A549 (cell line): Measurements from ENCODE around the gene COQ7. TPM values are rescaled to one million over a fixed set of nuclear protein-coding genes. Genes with fewer than 3 reads are reported as not detected.
A peak's percentile ranks its signal among the peaks of the same experiment; 100 is the strongest.

Source experiments
- ATAC-seq, 2 experiments: fragments of 200-7000 bp in 1 of 2; fragments of >200 bp in 1 of 2; cut with Nextera tagmentation in 1 of 2; cut with Tn5 transposase in 1 of 2; 3 replicates each; pipeline versions ENCODE4 v1.8.0 to v1.9.1; 2018 to 2020; ENCODE audit warnings: mild to moderate bottlenecking in 1 of 2, moderate library complexity in 1 of 2
- CTCF ChIA-PET: fragments of 300-600 bp; sonication (Branson Sonifier 250); formaldehyde crosslinking; extraction: SDS; loops from one replicate; lab custom pipeline; 2021; ENCODE audit warnings: antibody characterized with exemption, inconsistent platforms; lab: Yijun Ruan, JAX
- POLR2A ChIA-PET: fragments of 350-600 bp; formaldehyde crosslinking; extraction: SDS; loops from one replicate; lab custom pipeline; 2021; ENCODE audit warnings: antibody characterized with exemption, inconsistent platforms; lab: Yijun Ruan, JAX
- DNase-seq, 2 experiments: peaks; one replicate each; pipeline versions ENCODE4 v3.0.0 to v3.0.0-alpha.2; 2011 to 2016; ENCODE audit warnings: low read depth in 1 of 2, low spot score in 1 of 2
- FAIRE-seq: peaks from 2 replicates; lab custom pipeline; 2011; peaks lifted over from hg19 to GRCh38; lab: Jason Lieb, UNC
- H3K27ac ChIP-seq, 2 experiments: fragments of >200 bp; sonication (Bioruptor Twin); formaldehyde crosslinking; 3 replicates each; pipeline ENCODE4 v1.5.1; 2016 to 2017
- H3K4me1 ChIP-seq: fragments of >200 bp; sonication (Bioruptor Twin); formaldehyde crosslinking; 3 replicates; pipeline ENCODE4 v1.6.1; 2016
- H3K4me2 ChIP-seq: fragments of >200 bp; sonication (Bioruptor Twin); formaldehyde crosslinking; 3 replicates; pipeline ENCODE4 v1.6.1; 2016
- H3K4me3 ChIP-seq: fragments of >200 bp; sonication (Bioruptor Twin); formaldehyde crosslinking; 3 replicates; pipeline ENCODE4 v1.5.1; 2016
- H3K9me3 ChIP-seq: fragments of >200 bp; sonication (Bioruptor Twin); formaldehyde crosslinking; 3 replicates; pipeline ENCODE4 v1.6.1; 2016
- BHLHE40 ChIP-seq: IDR thresholded peaks from 2 replicates; pipeline ENCODE4 v1.6.1; 2012; ENCODE audit warnings: low read depth, low read length, inconsistent platforms
- CBX2 ChIP-seq: fragments of 200-600 bp; sonication (generic); IDR thresholded peaks from 2 replicates; pipeline ENCODE4 v1.6.1; 2016; ENCODE audit warnings: low read depth, mild to moderate bottlenecking, borderline replicate concordance
- CEBPB ChIP-seq, 2 experiments: fragments of >200 bp in 1 of 2; sonication (Bioruptor Twin) in 1 of 2; formaldehyde crosslinking in 1 of 2; IDR thresholded peaks; 2 replicates each; pipeline ENCODE4 v1.6.1; 2012 to 2016
- CHD4 ChIP-seq: fragments of 200-600 bp; sonication (generic); IDR thresholded peaks from 2 replicates; pipeline ENCODE4 v1.6.1; 2016; ENCODE audit warnings: antibody characterized with exemption, mild to moderate bottlenecking, borderline replicate concordance
- CTCF ChIP-seq: fragments of >200 bp; sonication (Bioruptor Twin); formaldehyde crosslinking; IDR thresholded peaks from 3 replicates; pipeline ENCODE4 v1.5.1; 2016
- ELK1 ChIP-seq: fragments of 150-350 bp; IDR thresholded peaks from 2 replicates; pipeline ENCODE4 v1.6.1; 2014; ENCODE audit warnings: low read depth, mild to moderate bottlenecking, low read length
- EP300 ChIP-seq, 2 experiments: fragments of >200 bp; sonication (Bioruptor Twin); formaldehyde crosslinking; IDR thresholded peaks; 2 replicates in 1 of 2; 3 replicates in 1 of 2; pipeline ENCODE4 v1.6.1; 2016 to 2017
- FOSB ChIP-seq: fragments of 250-450 bp; sonication (Bioruptor Pico); IDR thresholded peaks from 2 replicates; pipeline ENCODE4 v1.5.0; 2020; ENCODE audit warnings: mild to moderate bottlenecking, moderate library complexity
- FOXS1 ChIP-seq: fragments of 250-450 bp; sonication (Bioruptor Pico); IDR thresholded peaks from 2 replicates; pipeline ENCODE4 v1.5.0; 2020; ENCODE audit warnings: mild to moderate bottlenecking, moderate library complexity
- GATA3 ChIP-seq: IDR thresholded peaks from 2 replicates; pipeline ENCODE4 v1.6.1; 2012; ENCODE audit warnings: borderline replicate concordance
- HDAC2 ChIP-seq: fragments of 200-600 bp; sonication (generic); IDR thresholded peaks from 2 replicates; pipeline ENCODE4 v1.6.1; 2016
- HEYL ChIP-seq: fragments of 250-450 bp; sonication (Bioruptor Pico); IDR thresholded peaks from 2 replicates; pipeline ENCODE4 v1.8.0; 2021; ENCODE audit warnings: mild to moderate bottlenecking, moderate library complexity
- HOXA7 ChIP-seq: fragments of 250-450 bp; sonication (Bioruptor Pico); IDR thresholded peaks from 2 replicates; pipeline ENCODE4 v1.5.0; 2020; ENCODE audit warnings: mild to moderate bottlenecking, moderate library complexity
- JUN ChIP-seq, 2 experiments: fragments of >200 bp; sonication (Bioruptor Twin); formaldehyde crosslinking; IDR thresholded peaks; 2 replicates in 1 of 2; 3 replicates in 1 of 2; pipeline ENCODE4 v1.6.1; 2016 to 2017
- MAFK ChIP-seq: fragments of 450-650 bp; IDR thresholded peaks from 2 replicates; pipeline ENCODE4 v1.6.1; 2014; ENCODE audit not compliant: partially characterized antibody
- MAX ChIP-seq: IDR thresholded peaks from 2 replicates; pipeline ENCODE4 v1.6.1; 2012
- MYC ChIP-seq: IDR thresholded peaks from 2 replicates; pipeline ENCODE4 v1.6.1; 2012; ENCODE audit warnings: mild to moderate bottlenecking, inconsistent platforms, low read length, improper control_type of control experiment, borderline replicate concordance
- NR3C1 ChIP-seq: fragments of >200 bp; sonication (Bioruptor Twin); formaldehyde crosslinking; IDR thresholded peaks from 3 replicates; pipeline ENCODE4 v1.6.1; 2017
- RAD21 ChIP-seq, 2 experiments: fragments of >200 bp in 1 of 2; sonication (Bioruptor Twin) in 1 of 2; formaldehyde crosslinking in 1 of 2; IDR thresholded peaks in 1 of 2; conservative IDR thresholded peaks in 1 of 2; 2 replicates in 1 of 2; 3 replicates in 1 of 2; pipeline ENCODE4 v1.6.1; 2012 to 2018; ENCODE audit warnings: inconsistent platforms in 1 of 2
- RCOR1 ChIP-seq: fragments of 150-350 bp; IDR thresholded peaks from 2 replicates; pipeline ENCODE4 v1.6.1; 2014; ENCODE audit warnings: antibody characterized with exemption, low read length, low read depth
- SMC3 ChIP-seq: fragments of >200 bp; sonication (Bioruptor Twin); formaldehyde crosslinking; IDR thresholded peaks from 3 replicates; pipeline ENCODE4 v1.6.1; 2018; ENCODE audit warnings: inconsistent platforms
- TP53 ChIP-seq: fragments of 250-450 bp; sonication (Bioruptor Pico); IDR thresholded peaks from 2 replicates; pipeline ENCODE4 v1.5.0; 2021; ENCODE audit warnings: mild to moderate bottlenecking, moderate library complexity
- USF2 ChIP-seq: fragments of 450-650 bp; IDR thresholded peaks from 2 replicates; pipeline ENCODE4 v1.6.1; 2014; ENCODE audit warnings: antibody characterized with exemption
- ZC3H11A ChIP-seq: fragments of 450-650 bp; IDR thresholded peaks from 2 replicates; pipeline ENCODE4 v1.6.1; 2014; ENCODE audit warnings: antibody characterized with exemption, mild to moderate bottlenecking
- ZFP36 ChIP-seq: fragments of 450-650 bp; IDR thresholded peaks from 2 replicates; pipeline ENCODE4 v1.6.1; 2014; ENCODE audit warnings: borderline replicate concordance; ENCODE audit not compliant: partially characterized antibody
- WGBS: methylation state at CpG from one replicate; pipeline ENCODE4 v1.1.6; 2017; ENCODE audit errors: missing lambda C conversion rate; 5-methylcytosine and 5-hydroxymethylcytosine counted together
- polyA plus RNA-seq, 4 experiments: library from polyadenylated mRNA; depleted of rRNA in 3 of 4; stranded (reverse); fragments of >200 nt; fragmentation: RNase III in 1 of 4; extraction: RNeasy Plus Mini Kit Qiagen cat#74134 plus additional on column Dnase treatment in 1 of 4; gene quantifications; 2 replicates in 3 of 4; 3 replicates in 1 of 4; pipeline ENCODE4 v1.2.3, GENCODE V29; 2011 to 2017
- TF ChIP-seq, protein P1 (sequence below): IDR thresholded peaks from 2 replicates; pipeline ENCODE4 v1.6.1; 2012
- TF ChIP-seq, protein P2 (sequence below): IDR thresholded peaks from 2 replicates; pipeline ENCODE4 v1.6.1; 2012; ENCODE audit warnings: low read depth, borderline replicate concordance

COQ7 gene
- polyA plus RNA-seq, 2 of the 4 experiments (the other 2 are of a cell fraction), result 16.3 to 23.8 TPM

- CTCF ChIA-PET, result interaction anchor here (0.6 to 4.9 kb wide), 23 partner anchors 8 to 793 kb away, joined by 3 to 34 read pairs (median 5); partner anchors contain the start of gene ITPRIPL2
- peak overlapping the region; percentile 73 to 87; a peak in 5 of 6 replicates for H3K27ac ChIP-seq
- DNase-seq, result no peak
- TF ChIP-seq MAFK (peak; percentile 18), ZC3H11A (no peak), BHLHE40 (no peak), FOSB (CRISPR knock-in tag) (no peak), HDAC2 (no peak)
- TF ChIP-seq, all 56 proteins: peak for 1
- Histone ChIP-seq H3K4me1 (peaks cover 38% of the 10 kb centered on the region), H3K4me3 (no peak overlapping the region), H3K4me2 (peak overlapping the region; percentile 67; the same call in 2 of the 3 replicates), H3K9me3 (peaks cover 4% of the 10 kb centered on the region; the same call in 2 of the 3 replicates)
- 83% methylated on average over 15 of the region's 15 CpGs for WGBS
- FAIRE-seq (no peak), ATAC-seq (no peak)
- POLR2A ChIA-PET, result interaction anchor here (0.7 to 2.2 kb wide), 8 partner anchors 18 to 339 kb away, joined by 3 to 16 read pairs (median 6); partner anchors contain the start of gene ITPRIPL2
These were observed 26.5 kb downstream of the COQ7 start for GRCh38 chr16:19093631-19094541.

DNA sequence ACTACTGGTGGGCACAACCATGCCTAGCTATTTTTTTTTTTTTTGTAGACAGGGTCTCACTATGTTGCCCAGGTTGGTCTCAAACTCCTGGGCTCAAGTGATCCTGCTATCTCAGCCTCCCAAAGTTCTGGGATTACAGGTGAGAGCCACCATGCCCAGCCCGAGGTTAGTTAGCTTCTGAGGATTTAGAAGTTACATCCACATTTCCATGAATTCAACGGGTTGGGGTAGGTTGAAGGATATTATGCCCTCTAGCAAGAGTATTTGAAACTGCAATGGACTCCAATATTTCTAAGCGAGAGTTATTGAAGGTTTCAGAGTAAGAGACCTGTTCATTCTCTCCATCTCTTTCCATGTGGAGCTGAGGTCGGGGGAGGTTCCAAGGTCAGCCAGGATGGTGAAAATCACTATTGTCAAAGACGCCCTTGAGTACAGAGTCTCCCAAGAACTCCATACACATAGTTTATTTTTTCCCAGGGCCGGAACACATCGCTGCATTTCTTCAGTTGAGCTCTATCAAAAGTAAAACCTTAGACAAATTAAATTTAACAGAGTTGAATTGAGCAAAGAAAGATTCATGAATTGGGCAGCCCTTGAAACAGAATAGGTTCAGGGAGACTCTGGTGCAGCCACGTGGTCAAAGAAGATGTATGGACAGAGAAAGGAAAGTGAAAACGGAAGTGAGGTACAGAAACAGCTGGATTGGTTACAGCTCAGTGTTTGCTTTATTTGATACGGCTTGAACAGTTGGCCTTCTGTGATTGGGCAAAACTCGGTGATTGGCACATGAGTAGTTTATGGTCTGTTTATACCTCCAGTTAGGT is 27.3 kb downstream of the COQ7 start:
- Histone ChIP-seq H3K9me3 (peaks cover 4% of the 10 kb centered on the region; the same call in 2 of the 3 replicates), H3K4me2 (peak overlapping the region; percentile 67), H3K4me1 (peaks cover 38% of the 10 kb centered on the region), H3K4me3 (peak overlapping the region; percentile 33), H3K27ac (peak overlapping the region; percentile 73 to 87)
- FAIRE-seq (peak; percentile 86), DNase-seq (peak in 1 of 2 experiments; percentile 91), ATAC-seq (peak; percentile 91 to 94)
- ChIA-PET CTCF (interaction anchor here (0.6 to 4.9 kb wide), 27 partner anchors 9 to 792 kb away, joined by 3 to 34 read pairs (median 5); partner anchors contain the start of gene ITPRIPL2), POLR2A (interaction anchor here (0.6 to 2.2 kb wide), 10 partner anchors 8 to 429 kb away, joined by 3 to 16 read pairs (median 4); partner anchors contain the start of genes CCP110 and ITPRIPL2)
- no peak for TF ChIP-seq CHD4
- no peak for TF ChIP-seq EP300 (IDR thresholded peaks at IDR 0.05)
- no peak for TF ChIP-seq NR3C1
- TF ChIP-seq FOXS1 (CRISPR knock-in tag), result no peak
- peak in 1 of 2 experiments; percentile 28; a peak in 2 of 5 replicates for TF ChIP-seq JUN (IDR thresholded peaks at IDR 0.05)
- no peak for TF ChIP-seq HOXA7 (CRISPR knock-in tag)
- TF ChIP-seq GATA3, result no peak
- peak; percentile 50 for TF ChIP-seq CTCF
- TF ChIP-seq USF2, result peak; percentile 72
- TF ChIP-seq MAX, result peak; percentile 97
- no peak for TF ChIP-seq RCOR1
- no peak for TF ChIP-seq HDAC2
- no peak for TF ChIP-seq ZC3H11A
- no peak for TF ChIP-seq CBX2
- TF ChIP-seq CEBPB (IDR thresholded peaks at IDR 0.05), result no peak
- 0 out of 2 replicates have a peak, but pooled peaks have one; percentile 49 for TF ChIP-seq TP53 (CRISPR knock-in tag)
- TF ChIP-seq MYC, result peak; percentile 74; the same call in 1 of the 2 replicates
- no peak for TF ChIP-seq HEYL (CRISPR knock-in tag)
- TF ChIP-seq, protein P1, sequence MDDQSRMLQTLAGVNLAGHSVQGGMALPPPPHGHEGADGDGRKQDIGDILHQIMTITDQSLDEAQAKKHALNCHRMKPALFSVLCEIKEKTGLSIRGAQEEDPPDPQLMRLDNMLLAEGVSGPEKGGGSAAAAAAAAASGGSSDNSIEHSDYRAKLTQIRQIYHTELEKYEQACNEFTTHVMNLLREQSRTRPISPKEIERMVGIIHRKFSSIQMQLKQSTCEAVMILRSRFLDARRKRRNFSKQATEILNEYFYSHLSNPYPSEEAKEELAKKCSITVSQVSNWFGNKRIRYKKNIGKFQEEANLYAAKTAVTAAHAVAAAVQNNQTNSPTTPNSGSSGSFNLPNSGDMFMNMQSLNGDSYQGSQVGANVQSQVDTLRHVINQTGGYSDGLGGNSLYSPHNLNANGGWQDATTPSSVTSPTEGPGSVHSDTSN, result peak; percentile 83
- TF ChIP-seq ELK1, result no peak
- peak; percentile 35 to 40; a peak in 3 of 5 replicates for TF ChIP-seq RAD21 (conservative IDR thresholded peaks at IDR 0.05 in 1 of 2, IDR thresholded peaks at IDR 0.05 in 1 of 2)
- TF ChIP-seq SMC3, result peak; percentile 39; the same call in 1 of the 3 replicates
- no peak for TF ChIP-seq ZFP36
- TF ChIP-seq, protein P2, sequence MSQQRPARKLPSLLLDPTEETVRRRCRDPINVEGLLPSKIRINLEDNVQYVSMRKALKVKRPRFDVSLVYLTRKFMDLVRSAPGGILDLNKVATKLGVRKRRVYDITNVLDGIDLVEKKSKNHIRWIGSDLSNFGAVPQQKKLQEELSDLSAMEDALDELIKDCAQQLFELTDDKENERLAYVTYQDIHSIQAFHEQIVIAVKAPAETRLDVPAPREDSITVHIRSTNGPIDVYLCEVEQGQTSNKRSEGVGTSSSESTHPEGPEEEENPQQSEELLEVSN, result no peak
- 14% methylated on average over 11 of the region's 11 CpGs for WGBS
